ENCODE data around the gene IL18BP.

IL18BP gene

GRCh38 chr11:71998649-71999310, at the start of gene IL18BP:
Gene IL18BP, plus strand, starts transcription at chr11:71998909. Its CDS starts 1,076 bp downstream, at chr11:71999985.
- no peak for DNase-seq (ENCODE audit: extremely low read depth in 1 of 2, low read depth in 1 of 2)

DNA sequence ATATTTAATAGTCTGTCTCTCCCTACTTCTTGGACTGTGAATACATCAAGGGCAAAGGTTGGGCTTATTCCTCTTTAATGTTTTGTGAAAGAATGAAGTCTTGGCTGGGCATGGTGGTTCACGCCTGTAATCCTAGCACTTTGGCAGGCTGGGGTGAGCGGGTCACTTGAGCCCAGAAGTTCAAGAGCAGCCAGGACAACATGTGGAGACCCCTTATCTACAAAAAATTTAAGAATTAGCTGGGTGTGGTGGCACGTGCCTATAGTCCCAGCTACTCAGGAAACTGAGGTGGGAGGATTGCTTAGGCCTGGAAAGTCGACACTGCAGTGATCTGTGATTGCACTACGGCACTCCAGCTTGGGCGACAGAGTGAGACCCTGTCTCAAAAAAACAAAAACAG, 49.7 kb upstream of the IL18BP start:
- no peak for DNase-seq (ENCODE audit: extremely low read depth in 1 of 2, low read depth in 1 of 2)

- no peak for DNase-seq (ENCODE audit: extremely low read depth in 1 of 2, low read depth in 1 of 2)
These were observed 46.9 kb upstream of the IL18BP start for GRCh38 chr11:71951741-71952310.

GRCh38 chr11:71955898-71956456, 42.7 kb upstream of the IL18BP start:
- DNase-seq (ENCODE audit: extremely low read depth in 1 of 2, low read depth in 1 of 2) = no peak

GRCh38 chr11:71962428-71963038, 36.2 kb upstream of the IL18BP start:
- no peak for DNase-seq (ENCODE audit: extremely low read depth in 1 of 2, low read depth in 1 of 2)

DNA sequence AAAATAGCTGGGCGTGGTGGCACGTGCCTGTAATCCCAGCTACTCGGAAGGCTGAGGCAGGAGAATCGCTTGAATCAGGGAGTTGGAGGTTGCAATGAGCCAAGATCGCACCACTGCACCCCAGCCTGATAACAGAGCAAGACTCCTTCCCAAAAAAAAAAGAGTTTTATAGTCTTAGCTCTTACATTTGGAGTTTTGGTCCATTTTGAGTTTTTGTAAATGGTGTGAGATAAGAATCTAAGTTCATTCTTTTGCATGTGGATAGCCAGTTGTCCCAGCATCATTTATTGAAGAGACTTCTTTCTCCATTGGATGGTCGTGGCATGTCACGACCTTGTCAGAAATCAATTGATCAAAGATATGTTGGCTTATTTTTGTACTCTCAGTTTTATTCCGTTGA, 35.2 kb upstream of the IL18BP start:
- DNase-seq (ENCODE audit: extremely low read depth in 1 of 2, low read depth in 1 of 2) = no peak

GRCh38 chr11:71964641-71965040, 34.1 kb upstream of the IL18BP start:
- DNase-seq (ENCODE audit: extremely low read depth in 1 of 2, low read depth in 1 of 2) = no peak

- no peak for DNase-seq (ENCODE audit: extremely low read depth in 1 of 2, low read depth in 1 of 2)
These were observed 27.0 kb upstream of the IL18BP start for GRCh38 chr11:71971680-71972079.

GRCh38 chr11:71976551-71976950, 22.2 kb upstream of the IL18BP start:
- no peak for DNase-seq (ENCODE audit: extremely low read depth in 1 of 2, low read depth in 1 of 2)

DNA sequence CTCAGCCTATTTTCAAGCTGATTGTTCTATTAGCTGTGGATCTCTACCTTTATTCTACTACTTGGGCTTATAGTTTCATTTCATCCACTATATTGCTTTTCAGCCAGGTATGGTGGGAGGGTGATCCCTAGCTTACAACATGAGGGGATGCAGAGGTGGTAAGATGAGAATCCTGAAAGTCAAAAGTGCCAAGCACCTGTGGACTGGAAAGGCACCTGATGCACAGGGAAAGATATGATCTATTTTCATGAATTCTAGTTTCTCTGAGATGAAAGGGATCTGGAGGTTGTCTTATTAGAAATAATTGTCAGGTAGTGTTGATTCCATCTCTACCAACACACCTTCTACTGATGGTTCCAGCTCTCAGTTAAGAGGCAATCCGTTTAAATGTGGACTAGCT, 21.6 kb upstream of the IL18BP start:
- no peak for DNase-seq (ENCODE audit: extremely low read depth in 1 of 2, low read depth in 1 of 2)

DNA sequence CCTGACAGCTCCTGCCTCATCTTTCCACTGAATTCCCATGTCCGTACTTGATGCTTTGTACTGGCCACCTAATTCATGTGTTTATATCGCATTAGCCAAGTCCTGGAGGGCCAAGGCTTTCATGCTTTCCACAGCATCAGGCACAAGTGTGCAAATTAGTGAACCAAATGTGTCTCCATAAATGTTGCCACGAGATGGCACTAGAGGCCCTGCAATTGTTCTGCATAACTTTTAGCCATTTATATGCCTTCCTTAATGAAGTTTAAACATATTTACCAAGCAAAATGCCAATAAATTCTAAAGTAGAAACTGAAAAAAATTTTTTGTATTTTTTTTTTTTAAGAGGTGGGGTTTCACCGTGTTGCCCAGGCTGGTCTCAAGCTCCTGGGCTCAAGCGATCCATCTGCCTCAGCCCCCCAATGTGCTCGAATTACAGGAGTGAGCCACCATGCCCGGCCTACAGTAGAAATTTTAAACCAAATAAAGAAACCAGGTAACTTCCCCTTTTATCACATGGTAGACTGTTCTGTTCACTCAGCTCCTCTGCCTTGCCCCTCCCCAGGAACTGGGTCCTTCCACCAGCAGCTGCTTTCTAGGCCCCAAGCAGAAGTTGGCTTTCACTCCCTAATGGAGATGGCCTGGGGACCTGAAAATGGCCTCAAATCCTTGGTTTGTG, 20.8 kb upstream of the IL18BP start:
- no peak for DNase-seq (ENCODE audit: extremely low read depth in 1 of 2, low read depth in 1 of 2)

DNA sequence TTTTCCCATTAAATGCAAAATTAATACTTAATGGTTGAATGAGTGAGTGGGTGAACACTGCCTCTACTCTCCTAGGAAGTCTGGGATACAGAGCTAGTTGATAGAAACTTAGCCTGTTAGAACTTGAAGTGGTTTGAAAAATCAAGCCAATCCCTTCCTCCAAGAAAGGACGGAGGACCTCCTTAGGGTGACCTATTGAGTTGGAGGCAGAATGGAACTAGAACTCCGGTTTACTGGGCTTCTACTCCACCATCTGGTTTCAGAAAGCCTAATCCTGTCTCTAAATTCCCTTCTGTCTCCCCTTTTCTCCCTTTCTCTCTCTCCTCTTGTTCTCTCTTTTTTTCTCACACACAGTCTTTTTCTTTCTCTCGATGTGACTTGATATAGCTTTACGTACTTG, 19.6 kb upstream of the IL18BP start:
- no peak for DNase-seq (ENCODE audit: extremely low read depth in 1 of 2, low read depth in 1 of 2)

GRCh38 chr11:71979602-71980001, 19.1 kb upstream of the IL18BP start:
- no peak for DNase-seq (ENCODE audit: extremely low read depth in 1 of 2, low read depth in 1 of 2)

GRCh38 chr11:71986131-71986530, 12.6 kb upstream of the IL18BP start:
- DNase-seq (ENCODE audit: extremely low read depth in 1 of 2, low read depth in 1 of 2) = no peak

DNA sequence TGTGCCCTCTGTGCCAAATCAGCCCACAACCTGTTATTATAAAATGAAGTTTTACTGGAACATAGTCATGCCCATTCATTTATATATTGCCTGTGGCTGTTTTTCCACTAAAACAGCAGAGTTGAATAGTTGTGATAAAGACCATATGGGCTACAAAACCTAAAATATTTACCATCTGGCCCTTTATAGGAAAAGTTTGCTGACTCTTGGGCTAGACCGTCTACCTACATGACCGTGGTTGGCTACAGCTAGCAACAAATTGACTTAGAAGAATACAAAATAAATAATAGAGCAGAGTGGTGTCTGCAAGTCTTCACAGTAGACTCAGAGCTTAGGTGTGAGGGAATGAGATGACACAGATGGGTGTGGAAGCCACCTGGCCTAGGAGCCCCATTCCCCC, 11.2 kb upstream of the IL18BP start:
- DNase-seq (ENCODE audit: extremely low read depth in 1 of 2, low read depth in 1 of 2) = no peak

DNA sequence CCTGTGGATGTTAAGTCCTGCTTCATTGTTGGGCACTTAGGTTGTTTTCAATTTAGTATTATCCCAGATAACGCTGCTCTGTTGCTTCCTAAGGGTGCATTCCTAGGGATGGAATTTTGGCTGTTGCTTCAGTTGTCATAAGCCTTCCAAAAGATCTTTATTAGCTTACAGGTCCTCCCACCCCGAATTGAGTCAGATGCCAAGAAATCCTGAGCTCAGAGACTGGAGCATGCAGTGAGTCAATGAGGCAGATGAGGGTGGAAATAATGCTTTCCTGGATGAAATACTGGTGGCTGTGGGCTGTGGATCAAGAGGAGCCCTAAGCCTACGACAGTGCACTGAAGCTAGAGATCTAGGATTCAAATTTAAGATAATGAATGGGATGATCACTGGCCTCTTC, 10.7 kb upstream of the IL18BP start:
- DNase-seq (ENCODE audit: extremely low read depth in 1 of 2, low read depth in 1 of 2) = no peak

GRCh38 chr11:71990701-71991100, 8.0 kb upstream of the IL18BP start:
- no peak for DNase-seq (ENCODE audit: extremely low read depth in 1 of 2, low read depth in 1 of 2)

DNA sequence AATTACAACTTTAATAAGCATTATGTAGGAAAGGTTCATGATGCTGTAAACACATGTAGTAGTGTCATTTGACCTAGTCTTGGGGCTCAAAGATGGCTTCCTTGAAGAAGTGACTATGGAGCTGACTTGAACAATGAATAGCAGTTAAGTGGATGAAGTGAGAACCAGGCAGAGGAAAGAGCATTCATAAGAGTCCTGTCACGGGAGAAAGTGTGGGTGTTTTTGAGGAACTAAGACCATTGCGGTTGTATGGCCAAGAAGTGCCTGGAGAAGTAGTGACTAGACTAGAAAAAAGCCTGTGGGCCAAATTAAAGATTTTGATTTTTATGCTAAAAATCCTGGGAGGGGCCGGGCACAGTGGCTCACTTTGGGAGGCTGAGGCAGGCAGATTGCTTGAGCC, 7.2 kb upstream of the IL18BP start:
- no peak for DNase-seq (ENCODE audit: extremely low read depth in 1 of 2, low read depth in 1 of 2)

DNA sequence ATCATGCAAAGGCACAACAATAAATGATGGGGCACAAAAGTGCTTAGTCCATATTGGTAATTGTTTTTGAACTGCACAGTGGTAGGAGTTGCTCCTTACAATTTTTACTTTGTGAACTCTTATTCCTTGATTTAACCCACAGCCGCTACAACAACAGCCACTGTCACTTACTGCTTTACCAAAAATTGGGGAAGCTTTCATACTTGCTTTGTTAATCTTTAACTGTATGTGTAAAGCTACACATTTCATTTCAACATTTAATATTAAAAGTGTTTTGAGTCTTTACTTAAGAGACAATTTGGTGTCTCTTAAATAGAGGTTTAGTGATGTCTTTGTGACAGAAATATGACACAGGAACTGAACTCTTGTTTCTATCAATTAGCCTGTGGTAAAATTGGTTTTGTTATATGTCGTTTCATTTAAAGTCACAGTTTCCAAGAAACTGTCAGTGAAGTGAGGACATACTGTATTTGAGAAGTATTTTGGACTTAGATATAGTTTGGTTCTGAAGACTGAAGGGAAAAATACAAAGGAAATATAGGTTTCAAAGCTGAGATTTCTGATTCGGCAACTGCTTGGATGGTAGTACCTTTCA, 6.5 kb upstream of the IL18BP start:
- DNase-seq (ENCODE audit: extremely low read depth in 1 of 2, low read depth in 1 of 2) = no peak

DNA sequence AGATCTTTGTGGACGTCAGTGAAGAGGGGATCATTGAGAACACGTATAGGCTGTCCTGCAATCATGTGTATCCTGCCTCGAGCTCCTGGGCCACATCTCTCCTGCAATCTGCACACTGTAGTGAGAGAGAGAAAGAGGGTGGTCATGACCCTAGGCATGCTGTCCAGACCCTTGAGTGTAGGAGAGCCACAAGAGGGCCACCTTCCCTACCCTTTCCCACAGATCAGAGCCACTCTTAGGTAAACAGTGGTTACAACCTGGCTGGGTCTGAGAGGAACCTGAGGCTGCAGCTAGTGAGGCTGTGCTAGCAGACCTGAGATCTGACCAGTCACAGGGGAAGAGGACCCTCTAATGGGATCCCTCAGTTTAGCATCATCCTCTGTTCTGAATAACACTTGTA, 3.9 kb upstream of the IL18BP start:
- no peak for DNase-seq (ENCODE audit: extremely low read depth in 1 of 2, low read depth in 1 of 2)

GRCh38 chr11:71995726-71996291, 2.9 kb upstream of the IL18BP start:
- DNase-seq (ENCODE audit: extremely low read depth in 1 of 2, low read depth in 1 of 2) = no peak
